ENCODE data around the gene NTRK2.

Gene NTRK2

DNA sequence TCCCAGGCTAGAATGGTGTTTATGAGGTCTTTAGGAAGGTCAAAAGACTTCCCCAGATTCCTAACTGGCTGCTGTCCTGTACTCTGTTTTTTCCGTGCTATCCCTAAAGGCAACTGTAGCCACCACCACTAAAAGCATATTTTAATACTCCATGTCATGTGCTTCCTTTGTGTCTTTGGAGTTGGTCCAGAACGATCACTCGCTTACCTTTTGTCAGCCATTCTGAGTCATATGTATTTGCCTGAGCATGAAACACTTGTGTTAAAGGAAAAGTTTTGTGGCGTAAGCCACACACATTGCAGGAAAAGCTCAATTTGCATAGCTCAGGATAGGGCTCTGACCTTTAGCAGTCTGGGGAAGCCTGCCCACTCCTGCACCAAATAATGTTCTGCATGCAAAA lies 299.6 kb downstream of the NTRK2 start:
- Mint-ChIP-seq H3K36me3 (no peaks in the 10 kb centered on the region), H3K4me1 (no peaks in the 10 kb centered on the region), H3K27ac (no peak overlapping the region), H3K27me3 (peaks cover 1% of the 10 kb centered on the region), H3K9me3 (peaks cover 3% of the 10 kb centered on the region), H3K4me3 (no peak overlapping the region)
- ATAC-seq (ENCODE audit: low read depth) (no peak), DNase-seq (ENCODE audit: low spot score in 2 of 2) (no peak)

DNA sequence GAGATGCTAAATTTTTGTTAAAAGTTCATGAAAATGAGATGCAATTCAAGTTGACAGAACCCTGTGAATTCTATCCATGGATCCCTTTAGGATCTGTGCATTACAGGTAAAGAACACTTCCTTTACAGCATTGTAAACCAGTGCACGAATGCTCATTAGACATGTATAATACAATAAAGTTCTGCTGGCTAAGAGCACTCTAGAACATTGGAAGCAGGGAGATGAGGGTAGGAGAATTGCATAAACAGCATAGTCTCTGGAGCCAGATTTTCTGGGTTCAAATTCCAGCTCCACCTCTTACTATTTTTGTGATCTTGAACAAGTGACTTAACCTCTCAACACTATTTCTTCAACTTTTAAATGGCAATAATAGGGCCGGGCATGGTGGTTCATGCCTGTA lies 300.2 kb downstream of the NTRK2 start:
- ATAC-seq (ENCODE audit: low read depth), result no peak
- no peaks in the 10 kb centered on the region for H3K9me3 Mint-ChIP-seq
- H3K4me3 Mint-ChIP-seq, result no peak overlapping the region
- no peak for DNase-seq (ENCODE audit: low spot score in 2 of 2)
- no peak overlapping the region for H3K27ac Mint-ChIP-seq
- peaks cover 1% of the 10 kb centered on the region for H3K27me3 Mint-ChIP-seq
- H3K36me3 Mint-ChIP-seq, result no peaks in the 10 kb centered on the region
- no peaks in the 10 kb centered on the region for H3K4me1 Mint-ChIP-seq

DNA sequence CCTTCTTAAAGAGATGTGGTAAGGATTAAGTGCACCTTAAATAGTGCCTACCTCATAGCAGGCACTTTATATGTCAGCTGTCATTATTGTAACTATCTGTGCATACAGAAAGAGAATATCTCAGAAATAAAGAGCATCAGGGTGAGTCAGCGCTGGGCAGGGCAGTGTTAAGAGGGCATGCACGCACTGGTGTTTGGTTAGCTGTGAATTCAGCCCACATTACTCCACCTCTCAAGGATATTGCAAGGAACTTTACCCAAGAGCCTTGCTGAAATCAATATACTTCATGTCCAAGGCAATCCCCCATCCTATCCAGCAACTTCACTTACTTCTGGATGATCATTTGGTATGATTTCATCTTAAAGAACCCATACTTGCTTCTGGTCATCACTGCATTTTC lies 300.9 kb downstream of the NTRK2 start:
- ATAC-seq (ENCODE audit: low read depth) (no peak), DNase-seq (ENCODE audit: low spot score in 2 of 2) (no peak)
- no peak overlapping the region for H3K27ac Mint-ChIP-seq
- no peaks in the 10 kb centered on the region for H3K36me3 Mint-ChIP-seq
- no peak overlapping the region for H3K4me3 Mint-ChIP-seq
- no peaks in the 10 kb centered on the region for H3K9me3 Mint-ChIP-seq
- H3K27me3 Mint-ChIP-seq, result peaks cover 1% of the 10 kb centered on the region
- no peaks in the 10 kb centered on the region for H3K4me1 Mint-ChIP-seq

DNA sequence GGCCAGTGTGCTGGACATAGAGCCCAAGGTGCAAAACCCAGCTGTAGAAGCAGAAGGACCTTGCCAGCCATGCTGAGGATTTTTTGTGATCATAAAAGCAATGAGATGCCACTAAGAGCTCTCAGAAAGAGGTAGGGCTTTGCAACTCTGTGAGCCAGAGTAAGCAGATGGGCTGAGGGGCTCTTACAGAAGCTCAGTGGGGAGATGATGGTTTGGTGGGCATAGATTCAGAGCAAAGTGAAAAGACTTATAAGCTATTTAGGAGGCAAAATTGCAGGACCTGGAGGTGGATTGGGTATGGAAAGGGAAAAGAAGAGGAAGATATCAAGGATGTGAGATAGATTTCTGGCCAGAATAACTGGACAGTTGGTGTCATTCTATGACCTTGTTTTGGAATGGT lies 302.0 kb downstream of the NTRK2 start:
- H3K36me3 Mint-ChIP-seq, result no peaks in the 10 kb centered on the region
- H3K27ac Mint-ChIP-seq, result no peak overlapping the region
- H3K27me3 Mint-ChIP-seq, result no peaks in the 10 kb centered on the region
- H3K9me3 Mint-ChIP-seq, result no peaks in the 10 kb centered on the region
- ATAC-seq (ENCODE audit: low read depth) (no peak), DNase-seq (ENCODE audit: low spot score in 2 of 2) (no peak)
- no peaks in the 10 kb centered on the region for H3K4me1 Mint-ChIP-seq
- H3K4me3 Mint-ChIP-seq, result no peak overlapping the region

DNA sequence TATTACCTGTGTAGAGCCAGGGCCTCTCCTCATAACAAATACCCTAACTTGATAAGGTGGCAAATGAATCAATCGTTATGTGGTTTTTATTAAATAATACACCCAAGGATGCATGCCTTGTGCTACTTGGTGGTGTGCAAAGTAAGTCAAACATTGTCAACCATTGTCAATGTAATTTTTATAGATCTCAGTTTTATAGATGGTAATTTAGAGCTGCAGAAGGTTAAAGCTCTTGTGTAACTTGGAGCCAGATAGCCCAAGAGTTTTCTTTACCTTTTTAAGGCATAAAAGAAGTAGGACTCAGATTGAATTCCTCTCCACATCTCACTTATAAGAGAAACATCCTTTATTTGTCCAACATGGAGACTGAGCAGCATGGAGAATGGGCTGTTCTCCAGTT lies 304.7 kb downstream of the NTRK2 start:
- DNase-seq (ENCODE audit: low spot score in 2 of 2), result no peak
- Mint-ChIP-seq H3K27ac (no peak overlapping the region), H3K36me3 (no peaks in the 10 kb centered on the region), H3K4me3 (no peak overlapping the region), H3K9me3 (peaks cover 2% of the 10 kb centered on the region), H3K27me3 (no peaks in the 10 kb centered on the region), H3K4me1 (no peaks in the 10 kb centered on the region)
- no peak for ATAC-seq (ENCODE audit: low read depth)

DNA sequence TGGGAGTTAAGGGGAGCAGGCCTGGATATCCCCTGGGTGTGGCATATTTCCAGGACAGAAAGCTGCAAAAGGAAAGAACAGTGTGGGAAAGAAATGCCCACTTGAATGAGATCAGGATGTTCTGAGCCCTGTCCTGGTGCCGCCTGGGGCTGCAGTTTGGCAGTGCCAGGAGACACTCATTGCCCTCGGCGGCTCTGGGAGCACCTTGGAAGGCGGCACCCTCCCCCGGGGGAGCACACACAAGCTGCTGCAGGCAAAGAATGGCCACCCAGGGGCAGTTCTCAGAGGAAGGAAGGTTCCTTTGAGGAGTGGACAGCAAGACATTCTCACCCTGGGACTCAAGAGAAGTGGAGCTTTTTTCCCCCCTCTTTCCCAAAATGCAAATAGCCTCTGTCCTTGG lies 305.3 kb downstream of the NTRK2 start:
- no peak for DNase-seq (ENCODE audit: low spot score in 2 of 2)
- no peaks in the 10 kb centered on the region for H3K27me3 Mint-ChIP-seq
- H3K27ac Mint-ChIP-seq, result no peak overlapping the region
- no peak for ATAC-seq (ENCODE audit: low read depth)
- peaks cover 2% of the 10 kb centered on the region for H3K9me3 Mint-ChIP-seq
- no peaks in the 10 kb centered on the region for H3K36me3 Mint-ChIP-seq
- H3K4me3 Mint-ChIP-seq, result no peak overlapping the region
- H3K4me1 Mint-ChIP-seq, result no peaks in the 10 kb centered on the region

DNA sequence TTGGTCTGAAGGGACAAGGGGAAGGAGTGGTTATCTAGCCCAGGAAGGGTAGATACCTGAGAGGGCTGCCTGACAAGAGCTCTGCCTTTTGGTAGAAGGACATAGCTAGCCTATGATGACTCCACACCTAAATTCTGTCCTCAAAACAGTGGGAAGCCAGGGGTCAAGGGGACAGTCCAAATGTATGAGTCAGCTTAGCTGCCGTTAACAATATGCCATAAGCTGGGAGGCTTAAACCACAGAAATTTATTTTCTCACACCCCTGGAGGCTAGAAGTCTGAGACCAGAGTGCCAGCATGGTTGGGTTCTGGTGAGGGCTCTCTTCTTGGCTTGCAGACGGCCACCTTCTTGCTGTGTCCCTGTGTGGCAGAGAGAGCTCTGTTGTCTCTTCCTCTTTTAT lies 306.4 kb downstream of the NTRK2 start:
- H3K4me3 Mint-ChIP-seq, result no peak overlapping the region
- peaks cover 2% of the 10 kb centered on the region for H3K9me3 Mint-ChIP-seq
- H3K36me3 Mint-ChIP-seq, result no peaks in the 10 kb centered on the region
- no peaks in the 10 kb centered on the region for H3K4me1 Mint-ChIP-seq
- DNase-seq (ENCODE audit: low spot score in 2 of 2) (no peak), ATAC-seq (ENCODE audit: low read depth) (no peak)
- no peaks in the 10 kb centered on the region for H3K27me3 Mint-ChIP-seq
- no peak overlapping the region for H3K27ac Mint-ChIP-seq

DNA sequence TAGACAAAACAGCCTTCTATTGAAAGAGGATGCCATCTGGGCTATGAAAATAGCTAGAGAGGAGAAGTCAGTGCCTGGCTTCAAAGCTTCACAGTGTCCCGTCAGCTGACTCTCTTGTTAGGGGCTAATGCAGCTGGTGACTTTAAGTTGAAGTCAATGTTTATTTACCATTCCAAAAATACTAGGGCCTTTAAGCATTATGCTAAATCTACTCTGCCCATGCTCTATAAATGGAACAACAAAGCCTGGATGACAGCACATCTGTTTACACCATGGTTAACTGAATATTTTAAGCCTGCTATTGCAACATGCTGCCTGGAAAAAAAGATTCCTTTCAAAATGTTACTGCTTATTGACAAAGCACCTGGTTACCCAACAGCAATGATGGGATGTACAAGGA lies 309.1 kb downstream of the NTRK2 start:
- Mint-ChIP-seq H3K4me1 (no peaks in the 10 kb centered on the region), H3K4me3 (no peak overlapping the region), H3K9me3 (peaks cover 4% of the 10 kb centered on the region), H3K27ac (no peak overlapping the region), H3K36me3 (no peaks in the 10 kb centered on the region), H3K27me3 (no peaks in the 10 kb centered on the region)
- DNase-seq (ENCODE audit: low spot score in 2 of 2) (no peak), ATAC-seq (ENCODE audit: low read depth) (no peak)

DNA sequence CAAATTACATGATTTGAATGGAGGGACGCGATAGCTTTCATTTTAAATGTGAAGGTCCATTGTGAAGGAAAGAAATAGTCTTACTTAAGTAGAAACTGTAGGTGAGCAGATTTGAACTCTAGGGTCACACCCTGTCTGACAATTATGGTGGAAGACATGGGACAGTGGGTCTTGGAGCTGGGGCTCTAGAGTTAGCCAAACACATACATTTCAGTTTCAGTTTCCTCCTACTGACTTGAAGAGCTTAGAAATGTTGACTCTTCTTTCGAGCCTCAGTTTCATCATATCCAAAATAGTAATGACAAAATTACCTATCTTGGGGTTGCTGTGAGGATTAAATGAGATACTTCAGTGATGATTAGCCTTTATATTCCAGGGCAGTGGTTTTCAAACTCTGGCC lies 314.2 kb downstream of the NTRK2 start:
- DNase-seq (ENCODE audit: low spot score in 2 of 2) (no peak), ATAC-seq (ENCODE audit: low read depth) (no peak)
- no peaks in the 10 kb centered on the region for H3K36me3 Mint-ChIP-seq
- peaks cover 2% of the 10 kb centered on the region for H3K27me3 Mint-ChIP-seq
- peaks cover 5% of the 10 kb centered on the region for H3K9me3 Mint-ChIP-seq
- H3K4me3 Mint-ChIP-seq, result no peak overlapping the region
- H3K27ac Mint-ChIP-seq, result no peak overlapping the region
- H3K4me1 Mint-ChIP-seq, result no peaks in the 10 kb centered on the region

DNA sequence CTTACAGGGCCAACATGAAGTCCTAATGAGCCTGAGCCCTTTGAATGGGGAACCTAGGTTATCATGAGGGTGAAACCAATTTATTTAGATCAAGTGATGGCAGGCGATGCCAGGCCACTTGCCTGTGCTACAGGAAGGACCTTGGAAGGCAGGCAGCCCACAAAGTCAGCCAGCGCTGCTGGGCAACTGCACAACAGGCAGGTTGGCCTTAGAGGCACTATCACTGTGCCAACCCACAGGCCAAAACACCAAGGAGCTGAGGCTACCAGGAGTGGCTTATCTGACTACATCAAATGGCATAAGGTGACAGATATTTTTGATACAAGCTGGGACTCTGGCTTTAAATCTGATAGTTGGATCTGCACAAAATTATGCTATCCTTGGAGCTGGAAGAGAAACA lies 319.1 kb downstream of the NTRK2 start:
- Mint-ChIP-seq H3K4me3 (no peak overlapping the region), H3K9me3 (peaks cover 3% of the 10 kb centered on the region), H3K36me3 (no peaks in the 10 kb centered on the region), H3K27ac (no peak overlapping the region), H3K4me1 (no peaks in the 10 kb centered on the region), H3K27me3 (peaks cover 8% of the 10 kb centered on the region)
- DNase-seq (ENCODE audit: low spot score in 2 of 2), result no peak
- no peak for ATAC-seq (ENCODE audit: low read depth)

DNA sequence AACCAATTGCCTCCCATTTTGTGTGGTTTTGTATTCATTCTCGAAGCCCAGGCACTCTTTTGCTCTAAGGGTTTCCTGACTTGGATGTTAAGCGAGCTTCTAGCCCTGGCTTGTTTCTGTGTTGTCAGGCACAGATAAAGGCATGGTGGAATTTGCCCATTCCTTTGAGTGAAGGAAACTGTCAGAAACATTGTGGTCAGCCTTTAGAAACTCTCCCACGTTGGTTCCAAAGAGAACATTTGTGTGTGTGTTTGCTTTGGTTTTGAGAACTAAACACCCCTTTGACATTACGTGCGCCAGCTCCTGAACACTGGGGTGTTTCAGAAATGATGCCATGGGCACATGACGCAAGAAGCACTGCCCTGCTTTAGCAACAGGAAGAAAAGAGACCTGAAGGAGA lies 320.9 kb downstream of the NTRK2 start:
- H3K9me3 Mint-ChIP-seq, result peaks cover 4% of the 10 kb centered on the region
- DNase-seq (ENCODE audit: low spot score in 2 of 2), result no peak
- no peak overlapping the region for H3K27ac Mint-ChIP-seq
- no peaks in the 10 kb centered on the region for H3K36me3 Mint-ChIP-seq
- H3K4me3 Mint-ChIP-seq, result no peak overlapping the region
- no peak for ATAC-seq (ENCODE audit: low read depth)
- H3K27me3 Mint-ChIP-seq, result peaks cover 9% of the 10 kb centered on the region
- H3K4me1 Mint-ChIP-seq, result no peaks in the 10 kb centered on the region

DNA sequence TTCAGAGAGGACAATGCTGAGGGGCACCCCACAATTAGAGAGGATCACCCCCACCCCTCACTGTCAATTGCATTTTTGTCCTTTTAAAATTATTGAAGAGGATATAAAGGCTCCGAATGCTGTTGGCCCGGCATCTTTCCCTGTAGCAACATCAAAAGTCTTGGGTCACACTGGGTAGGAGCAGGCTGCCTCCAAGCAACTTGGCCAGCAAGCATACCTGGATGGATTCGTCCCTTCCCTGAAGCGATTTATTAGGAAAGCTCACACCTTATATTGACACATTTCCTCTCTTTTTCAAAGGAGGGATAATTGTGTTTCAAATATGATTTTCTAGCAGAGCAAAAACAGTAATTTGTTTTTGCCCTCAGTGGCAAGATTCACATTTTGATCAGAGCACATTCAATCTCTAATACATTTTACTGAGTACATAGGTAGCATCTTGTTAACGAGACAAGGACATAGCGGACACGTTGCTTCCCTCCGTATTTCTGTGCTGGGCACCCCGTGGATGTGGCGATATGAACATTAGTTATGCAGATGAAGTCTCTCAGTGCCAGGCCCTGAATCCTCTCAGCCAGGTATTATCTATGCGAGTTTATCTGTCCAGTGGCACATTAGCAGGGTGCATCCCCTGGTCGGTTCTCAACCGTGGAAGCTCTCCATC lies 321.5 kb downstream of the NTRK2 start:
- DNase-seq (ENCODE audit: low spot score in 2 of 2), result no peak
- Mint-ChIP-seq H3K27ac (no peak overlapping the region), H3K4me3 (no peak overlapping the region), H3K27me3 (peaks cover 9% of the 10 kb centered on the region), H3K4me1 (no peaks in the 10 kb centered on the region), H3K36me3 (no peaks in the 10 kb centered on the region), H3K9me3 (peaks cover 4% of the 10 kb centered on the region)
- ATAC-seq (ENCODE audit: low read depth), result no peak

DNA sequence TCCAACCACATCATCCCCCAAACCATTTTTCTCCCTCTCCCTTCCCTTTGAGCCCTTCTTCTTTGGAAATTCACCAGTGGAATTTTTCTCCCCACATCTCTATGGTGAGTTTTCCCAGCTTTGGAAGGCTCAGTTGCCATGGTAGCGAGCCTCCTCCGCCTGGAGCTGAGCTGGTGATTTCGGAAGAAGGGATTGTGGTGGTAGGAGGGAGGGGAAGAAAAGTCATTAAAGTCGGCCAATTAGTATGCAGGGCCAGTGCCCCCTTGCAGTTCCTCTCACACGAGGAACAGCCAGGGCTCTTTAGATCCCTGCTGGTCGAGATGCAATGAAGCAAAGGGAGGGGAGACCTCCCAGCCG lies 322.0 kb downstream of the NTRK2 start:
- no peak overlapping the region for H3K4me3 Mint-ChIP-seq
- no peak overlapping the region for H3K27ac Mint-ChIP-seq
- peaks cover 8% of the 10 kb centered on the region for H3K27me3 Mint-ChIP-seq
- H3K36me3 Mint-ChIP-seq, result no peaks in the 10 kb centered on the region
- DNase-seq (ENCODE audit: low spot score in 2 of 2) (no peak), ATAC-seq (ENCODE audit: low read depth) (no peak)
- peaks cover 3% of the 10 kb centered on the region for H3K9me3 Mint-ChIP-seq
- no peaks in the 10 kb centered on the region for H3K4me1 Mint-ChIP-seq

DNA sequence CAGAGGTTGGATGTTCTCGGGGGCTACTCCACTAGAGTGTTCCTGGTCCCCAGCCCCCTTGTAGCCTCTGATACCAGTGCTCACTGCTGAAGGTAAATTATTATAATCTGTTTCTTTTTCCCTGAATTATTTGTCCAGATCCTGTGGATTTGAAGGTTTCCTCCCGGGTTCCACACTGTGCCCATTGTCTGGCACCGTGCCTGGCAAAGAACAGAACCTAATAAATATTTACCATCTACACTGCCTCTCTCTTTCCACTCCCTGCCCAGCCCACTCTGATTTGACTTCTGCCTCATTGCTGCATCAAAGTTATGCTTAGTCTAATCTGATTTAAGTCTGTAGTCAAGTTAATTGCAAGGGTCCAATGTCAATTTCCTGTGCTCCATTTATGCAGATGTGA lies 322.9 kb downstream of the NTRK2 start:
- H3K27me3 Mint-ChIP-seq, result peaks cover 8% of the 10 kb centered on the region
- ATAC-seq (ENCODE audit: low read depth) (no peak), DNase-seq (ENCODE audit: low spot score in 2 of 2) (no peak)
- H3K27ac Mint-ChIP-seq, result no peak overlapping the region
- no peaks in the 10 kb centered on the region for H3K36me3 Mint-ChIP-seq
- H3K4me3 Mint-ChIP-seq, result no peak overlapping the region
- H3K4me1 Mint-ChIP-seq, result no peaks in the 10 kb centered on the region
- H3K9me3 Mint-ChIP-seq, result peaks cover 2% of the 10 kb centered on the region

DNA sequence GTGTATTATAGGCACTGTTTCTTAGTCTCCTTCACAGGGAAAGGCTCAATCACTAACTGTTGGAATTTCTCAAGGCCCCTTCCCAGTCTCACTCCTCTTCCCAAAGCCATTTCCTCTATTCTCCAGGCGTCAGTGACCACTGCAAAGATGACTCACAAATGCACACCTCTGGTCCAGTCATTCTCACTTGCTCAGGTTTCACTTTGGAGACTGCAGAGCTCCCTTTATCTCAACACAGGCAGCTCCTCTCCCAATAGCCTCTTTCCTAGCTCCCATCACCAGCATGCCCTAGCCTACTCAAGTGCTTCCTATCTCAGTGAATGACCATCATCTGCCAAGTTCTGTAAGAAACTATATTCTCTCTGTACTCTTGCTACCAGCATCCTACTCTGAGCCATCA lies 323.6 kb downstream of the NTRK2 start:
- ATAC-seq (ENCODE audit: low read depth) (no peak), DNase-seq (ENCODE audit: low spot score in 2 of 2) (no peak)
- peaks cover 2% of the 10 kb centered on the region for H3K9me3 Mint-ChIP-seq
- no peaks in the 10 kb centered on the region for H3K4me1 Mint-ChIP-seq
- H3K27me3 Mint-ChIP-seq, result peaks cover 9% of the 10 kb centered on the region
- H3K27ac Mint-ChIP-seq, result no peak overlapping the region
- H3K36me3 Mint-ChIP-seq, result no peaks in the 10 kb centered on the region
- no peak overlapping the region for H3K4me3 Mint-ChIP-seq
